ENCODE results near the gene DUSP10.

DNA sequence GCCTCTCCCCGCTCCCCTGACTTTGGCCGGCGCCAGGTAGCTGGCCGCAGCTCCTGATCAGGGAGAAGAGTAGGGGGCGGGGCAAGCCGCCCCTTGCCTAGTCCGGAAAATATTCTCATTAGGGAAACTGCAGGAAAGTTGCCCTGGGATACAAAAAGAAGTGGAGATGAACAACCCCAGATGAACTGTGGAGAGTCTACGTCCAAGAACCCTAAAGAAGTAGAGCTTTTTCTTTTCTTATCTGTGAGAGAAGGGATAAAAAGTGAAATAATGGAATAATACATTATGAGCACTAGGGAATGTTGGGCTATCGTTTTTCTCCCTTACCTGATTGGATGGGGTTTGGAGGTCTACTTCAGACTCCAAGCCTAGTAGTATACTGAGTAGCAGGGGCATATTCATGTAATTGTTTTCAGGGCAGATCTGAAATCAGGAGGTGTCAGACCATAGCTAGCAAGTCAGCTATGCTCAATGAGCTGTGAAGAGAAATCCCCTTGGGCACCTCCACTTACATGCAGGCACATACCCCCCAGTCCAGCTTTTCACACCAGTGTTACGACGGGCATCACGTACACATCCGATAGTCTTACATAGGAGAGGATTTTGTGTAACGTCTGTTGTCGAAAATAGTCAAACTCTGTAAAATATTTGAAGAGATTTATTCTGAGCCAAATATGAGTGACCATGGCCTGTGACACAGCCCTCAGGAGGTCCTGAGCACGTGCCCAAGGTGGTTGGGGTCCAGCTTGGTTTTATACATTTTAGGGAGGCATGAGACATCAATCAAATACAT is 1.7 kb upstream of the DUSP10 start:
- TF ChIP-seq POLR2A (IDR thresholded peaks at IDR 0.05; ENCODE audit: borderline replicate concordance, extremely low read depth, insufficient read depth, insufficient read length) (no peak), CTCF (IDR thresholded peaks at IDR 0.05 in 2 of 3, conservative IDR thresholded peaks at IDR 0.05 in 1 of 3; ENCODE audit: borderline replicate concordance in 1 of 3, insufficient read depth in 1 of 3, low read depth in 2 of 3, low read length in 2 of 3) (no peak), SRF (IDR thresholded peaks at IDR 0.05; ENCODE audit: low read depth) (no peak), POLR2AphosphoS5 (IDR thresholded peaks at IDR 0.05; ENCODE audit: low read depth, low read length) (no peak), REST (IDR thresholded peaks at IDR 0.05; ENCODE audit: low read depth) (no peak), ZFX (IDR thresholded peaks at IDR 0.05) (no peak), EZH2 (IDR thresholded peaks at IDR 0.05) (no peak), CBX3 (IDR thresholded peaks at IDR 0.05; ENCODE audit: low read depth) (no peak), FOSL1 (IDR thresholded peaks at IDR 0.05; ENCODE audit: low read depth) (no peak), YY1 (IDR thresholded peaks at IDR 0.05; ENCODE audit: extremely low read depth, insufficient replicate concordance, low read depth, low read length) (no peak)
- TF ChIP-seq, protein P1, sequence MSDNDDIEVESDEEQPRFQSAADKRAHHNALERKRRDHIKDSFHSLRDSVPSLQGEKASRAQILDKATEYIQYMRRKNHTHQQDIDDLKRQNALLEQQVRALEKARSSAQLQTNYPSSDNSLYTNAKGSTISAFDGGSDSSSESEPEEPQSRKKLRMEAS (IDR thresholded peaks at IDR 0.05): no peak

All from HCT116 (cell line).